DND-41 (cell line): Measurements from ENCODE around the gene DST.

Experiments
- EZH2 ChIP-seq: IDR thresholded peaks from 3 replicates; pipeline ENCODE4 v1.6.1; 2012; ENCODE audit warnings: borderline replicate concordance, low read depth, mild to moderate bottlenecking, moderate library complexity, low read length, inconsistent platforms; ENCODE audit not compliant: severe bottlenecking
- TF ChIP-seq, protein P1 (sequence below): IDR thresholded peaks from 2 replicates; pipeline ENCODE4 v1.5.1; 2012; ENCODE audit warnings: borderline replicate concordance, low read length, moderate library complexity, mild to moderate bottlenecking; ENCODE audit not compliant: poor library complexity, severe bottlenecking; ENCODE audit errors: extremely low read depth

DNA sequence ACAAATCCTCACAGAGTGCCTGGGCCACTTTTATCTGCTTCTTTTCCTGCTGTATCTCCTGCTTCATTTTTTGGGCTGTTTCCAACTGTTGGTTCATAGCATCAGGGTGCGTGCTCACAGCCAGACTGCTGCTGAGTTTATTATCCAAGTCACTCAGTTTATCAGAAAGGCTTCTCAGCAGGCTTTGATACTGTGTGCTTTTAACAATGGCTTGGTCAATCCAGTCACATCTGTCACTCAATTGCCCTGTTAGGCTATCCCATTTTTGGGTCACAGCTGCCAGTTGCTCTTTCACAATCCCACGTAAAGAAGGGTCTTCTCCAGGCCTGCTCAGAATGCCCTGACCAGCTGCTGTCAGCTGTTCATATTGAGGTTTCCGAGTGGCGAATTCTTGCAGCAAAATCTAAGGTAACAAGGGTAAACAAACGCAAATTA lies 87.2 kb downstream of the DST start:
- TF ChIP-seq, protein P1, sequence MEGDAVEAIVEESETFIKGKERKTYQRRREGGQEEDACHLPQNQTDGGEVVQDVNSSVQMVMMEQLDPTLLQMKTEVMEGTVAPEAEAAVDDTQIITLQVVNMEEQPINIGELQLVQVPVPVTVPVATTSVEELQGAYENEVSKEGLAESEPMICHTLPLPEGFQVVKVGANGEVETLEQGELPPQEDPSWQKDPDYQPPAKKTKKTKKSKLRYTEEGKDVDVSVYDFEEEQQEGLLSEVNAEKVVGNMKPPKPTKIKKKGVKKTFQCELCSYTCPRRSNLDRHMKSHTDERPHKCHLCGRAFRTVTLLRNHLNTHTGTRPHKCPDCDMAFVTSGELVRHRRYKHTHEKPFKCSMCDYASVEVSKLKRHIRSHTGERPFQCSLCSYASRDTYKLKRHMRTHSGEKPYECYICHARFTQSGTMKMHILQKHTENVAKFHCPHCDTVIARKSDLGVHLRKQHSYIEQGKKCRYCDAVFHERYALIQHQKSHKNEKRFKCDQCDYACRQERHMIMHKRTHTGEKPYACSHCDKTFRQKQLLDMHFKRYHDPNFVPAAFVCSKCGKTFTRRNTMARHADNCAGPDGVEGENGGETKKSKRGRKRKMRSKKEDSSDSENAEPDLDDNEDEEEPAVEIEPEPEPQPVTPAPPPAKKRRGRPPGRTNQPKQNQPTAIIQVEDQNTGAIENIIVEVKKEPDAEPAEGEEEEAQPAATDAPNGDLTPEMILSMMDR: no peak
- TF ChIP-seq EZH2: no peak
